Measurements from ENCODE around the gene ACTR1A.

GRCh38 chr10:102537948-102538347 is 35.4 kb upstream of the ACTR1A start:
- TF ChIP-seq PREB (CRISPR knock-in tag; IDR thresholded peaks at IDR 0.05; ENCODE audit: borderline replicate concordance) (no peak), JUN (CRISPR knock-in tag; IDR thresholded peaks at IDR 0.05) (no peak), CTCF (IDR thresholded peaks at IDR 0.05) (no peak), FOXJ3 (CRISPR knock-in tag; IDR thresholded peaks at IDR 0.05; ENCODE audit: borderline replicate concordance) (no peak), USF2 (CRISPR knock-in tag; IDR thresholded peaks at IDR 0.05) (no peak), ESRRA (CRISPR knock-in tag; IDR thresholded peaks at IDR 0.05; ENCODE audit: borderline replicate concordance) (no peak), ELF4 (CRISPR knock-in tag; IDR thresholded peaks at IDR 0.05; ENCODE audit: low read depth) (no peak), MAX (CRISPR knock-in tag; IDR thresholded peaks at IDR 0.05) (no peak), TP53 (CRISPR knock-in tag; IDR thresholded peaks at IDR 0.05) (no peak)
